VCaP (cell line): ENCODE results near the gene IL1F10.
"Not testable (repeated sequence)": the region's sequence is repeated elsewhere in the genome, so short reads cannot be mapped to it uniquely, and the experiment has no call there.

Experiments
- H3K27ac ChIP-seq: fragments of 450-650 bp; 2 replicates; pipeline ENCODE4 v1.5.1; 2017
- CTCF ChIP-seq: fragments of 450-650 bp; conservative IDR thresholded peaks from 2 replicates; pipeline ENCODE4 v1.5.1; 2017; ENCODE audit warnings: mild to moderate bottlenecking, moderate library complexity

IL1F10 gene

GRCh38 chr2:113093613-113093977, 25.8 kb downstream of the IL1F10 start:
- H3K27ac ChIP-seq, result no peak overlapping the region
- TF ChIP-seq CTCF, result no peak

GRCh38 chr2:113096306-113096705, 28.5 kb downstream of the IL1F10 start:
- not testable (repeated sequence) for H3K27ac ChIP-seq

- not testable (repeated sequence) for H3K27ac ChIP-seq
These were observed 29.3 kb downstream of the IL1F10 start for GRCh38 chr2:113096842-113097618.

- no peak overlapping the region for H3K27ac ChIP-seq
- TF ChIP-seq CTCF, result no peak
These were observed 30.3 kb downstream of the IL1F10 start for GRCh38 chr2:113098041-113098440.

- H3K27ac ChIP-seq, result no peak overlapping the region
- TF ChIP-seq CTCF, result no peak
These were observed 30.8 kb downstream of the IL1F10 start for GRCh38 chr2:113098532-113098931.

- no peak for TF ChIP-seq CTCF
- no peak overlapping the region for H3K27ac ChIP-seq
These were observed 34.4 kb downstream of the IL1F10 start for GRCh38 chr2:113102133-113102532.

- TF ChIP-seq CTCF, result no peak
- no peak overlapping the region for H3K27ac ChIP-seq
These were observed 35.5 kb downstream of the IL1F10 start for GRCh38 chr2:113103277-113103676.

- H3K27ac ChIP-seq, result no peak overlapping the region
- no peak for TF ChIP-seq CTCF
These were observed 36.4 kb downstream of the IL1F10 start for GRCh38 chr2:113104054-113104611.
